HG02938 (cell line): ENCODE results near the gene ZNF107.
"Not testable (repeated sequence)": the region's sequence is repeated elsewhere in the genome, so short reads cannot be mapped to it uniquely, and the experiment has no call there.

Experiments used
- ATAC-seq: cut with Tn5 transposase; IDR thresholded peaks from one replicate; pipeline ENCODE4 v1.9.1; 2021; ENCODE audit warnings: mild to moderate bottlenecking, moderate library complexity; ENCODE audit not compliant: unreplicated experiment

Gene ZNF107

GRCh38 chr7:64642875-64643274, 23.1 kb upstream of the ZNF107 start:
- no peak for ATAC-seq

- no peak for ATAC-seq
These were observed 22.4 kb upstream of the ZNF107 start for GRCh38 chr7:64643566-64643965.

GRCh38 chr7:64651203-64651602, 14.7 kb upstream of the ZNF107 start:
- no peak for ATAC-seq

- ATAC-seq, result no peak
These were observed 14.2 kb upstream of the ZNF107 start for GRCh38 chr7:64651632-64652165.

GRCh38 chr7:64653721-64654401, 12.1 kb upstream of the ZNF107 start:
- no peak for ATAC-seq

- ATAC-seq, result no peak
These were observed 11.0 kb upstream of the ZNF107 start for GRCh38 chr7:64654796-64655548.

GRCh38 chr7:64655811-64656210, 10.1 kb upstream of the ZNF107 start:
- no peak for ATAC-seq

GRCh38 chr7:64656489-64656888, 9.4 kb upstream of the ZNF107 start:
- no peak for ATAC-seq

- not testable (repeated sequence) for ATAC-seq
These were observed 3.8 kb upstream of the ZNF107 start for GRCh38 chr7:64662091-64662490.

GRCh38 chr7:64666663-64667050, 724 bp downstream of the ZNF107 start:
- ATAC-seq, result no peak

GRCh38 chr7:64667311-64667710, 1.4 kb downstream of the ZNF107 start:
- no peak for ATAC-seq

- ATAC-seq, result no peak
These were observed 6.5 kb downstream of the ZNF107 start for GRCh38 chr7:64672414-64672813.

- ATAC-seq, result no peak
These were observed 19.2 kb downstream of the ZNF107 start for GRCh38 chr7:64685091-64685490.

- ATAC-seq, result no peak
These were observed 19.8 kb downstream of the ZNF107 start for GRCh38 chr7:64685741-64686140.

GRCh38 chr7:64686493-64687184, 20.7 kb downstream of the ZNF107 start:
- ATAC-seq, result no peak

- no peak for ATAC-seq
These were observed 21.3 kb downstream of the ZNF107 start for GRCh38 chr7:64687249-64687648.

- ATAC-seq, result no peak
These were observed 23.1 kb downstream of the ZNF107 start for GRCh38 chr7:64688988-64689387.

GRCh38 chr7:64691831-64692230, 25.9 kb downstream of the ZNF107 start:
- no peak for ATAC-seq

GRCh38 chr7:64697863-64698262, 31.9 kb downstream of the ZNF107 start:
- ATAC-seq, result not testable (repeated sequence)

- ATAC-seq, result no peak
These were observed 40.8 kb downstream of the ZNF107 start for GRCh38 chr7:64706625-64707292.

- ATAC-seq, result not testable (repeated sequence)
These were observed 52.0 kb downstream of the ZNF107 start for GRCh38 chr7:64717896-64718295.
